Activated CD4-positive, alpha-beta T cell treated with anti-CD3 and anti-CD28 coated beads, Interleukin-2, amount 10 ng/mL, durations not matched to agents 7 days and 5 days (primary cell): ENCODE data around the gene CPVL. TPM values are rescaled to one million over a fixed set of nuclear protein-coding genes. Genes with fewer than 3 reads are reported as not detected.

Experiments used
- CTCF ChIA-PET: fragments of 350-600 bp; sonication (Branson Sonifier 250); formaldehyde crosslinking; loops from one replicate; lab custom pipeline; 2021; ENCODE audit warnings: antibody characterized with exemption; lab: Charles Lee
- POLR2A ChIA-PET: fragments of 350-600 bp; sonication (Branson Sonifier 250); formaldehyde crosslinking; loops from one replicate; lab custom pipeline; 2021; ENCODE audit warnings: antibody characterized with exemption; lab: Charles Lee
- DNase-seq: peaks from one replicate; pipeline ENCODE4 v3.0.0-alpha.2; 2020
- H3K27ac Mint-ChIP-seq: one replicate; pipeline ENCODE4 v1.8.0; 2021; ENCODE audit warnings: mild to moderate bottlenecking, moderate library complexity, mixed read lengths
- H3K27me3 Mint-ChIP-seq: one replicate; pipeline ENCODE4 v1.8.0; 2021; ENCODE audit warnings: mixed read lengths
- H3K36me3 Mint-ChIP-seq: one replicate; pipeline ENCODE4 v1.8.0; 2021; ENCODE audit warnings: low read depth, mixed read lengths
- H3K4me1 Mint-ChIP-seq: one replicate; pipeline ENCODE4 v1.8.0; 2021; ENCODE audit warnings: mixed read lengths
- H3K4me3 Mint-ChIP-seq: one replicate; pipeline ENCODE4 v1.8.0; 2021; ENCODE audit warnings: mild to moderate bottlenecking, moderate library complexity, mixed read lengths
- H3K9me3 Mint-ChIP-seq: one replicate; pipeline ENCODE4 v1.8.0; 2021; ENCODE audit warnings: mixed read lengths
- total RNA-seq, 2 experiments: library from RNA; stranded (reverse); gene quantifications; one replicate each; pipeline ENCODE4 v1.2.3, GENCODE V29; 2021

Gene CPVL
- total RNA-seq, 2 experiments from 2014 or later = not detected

DNA sequence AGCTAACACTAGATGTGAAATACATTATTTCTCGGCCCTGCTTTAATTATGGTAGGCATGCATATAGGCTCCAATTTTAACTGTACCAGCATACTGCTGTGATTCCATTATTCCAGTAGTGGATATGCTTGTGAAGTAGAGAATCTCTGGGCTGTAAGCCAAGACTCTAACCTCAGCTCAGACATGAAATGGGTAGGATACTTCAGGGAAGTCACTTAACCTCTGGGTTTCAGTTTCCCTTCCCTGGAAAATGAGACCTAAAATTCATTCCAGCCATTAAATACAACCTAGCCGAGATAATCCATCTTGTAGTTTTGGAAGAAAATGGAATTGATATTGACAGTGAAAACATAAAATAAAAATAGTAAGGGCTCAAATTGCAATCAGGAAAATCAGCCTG is 128.6 kb downstream of the CPVL start:
- H3K27me3 Mint-ChIP-seq = no peaks in the 10 kb centered on the region
- H3K36me3 Mint-ChIP-seq = no peaks in the 10 kb centered on the region

DNA sequence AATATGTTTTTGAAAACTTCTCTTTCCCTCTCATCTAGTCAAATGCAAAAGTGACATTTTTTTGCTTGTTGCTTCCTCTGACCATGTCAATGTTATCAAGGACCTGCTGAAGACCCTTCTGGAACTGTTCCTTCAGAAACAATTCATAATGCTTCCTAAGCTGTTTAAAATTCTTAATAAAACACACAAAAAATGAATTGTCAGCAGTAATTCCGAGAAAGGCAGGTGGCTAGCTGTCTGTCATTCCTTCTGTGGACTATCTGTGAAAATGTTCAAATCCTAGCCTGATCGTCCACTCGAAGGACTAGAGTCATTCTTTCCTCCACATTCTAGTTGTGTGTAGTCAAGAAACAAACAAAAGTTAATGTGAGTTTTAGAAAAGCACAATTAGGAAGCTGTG is 131.6 kb downstream of the CPVL start:
- H3K4me3 Mint-ChIP-seq = no peak overlapping the region
- no peaks in the 10 kb centered on the region for H3K9me3 Mint-ChIP-seq
- no peaks in the 10 kb centered on the region for H3K27me3 Mint-ChIP-seq
- no peak overlapping the region for H3K27ac Mint-ChIP-seq
- CTCF ChIA-PET = interaction anchor here (0.6 kb wide), 1 partner anchor 26 kb away, joined by 4 read pairs; no protein-coding TSS in a partner anchor
- POLR2A ChIA-PET = no interaction called here
- no peak for DNase-seq
- no peaks in the 10 kb centered on the region for H3K4me1 Mint-ChIP-seq
- no peaks in the 10 kb centered on the region for H3K36me3 Mint-ChIP-seq

More for the DNA sequence above, 128.6 kb downstream of the CPVL start:
- H3K27ac Mint-ChIP-seq = no peak overlapping the region
- DNase-seq = no peak
- no peaks in the 10 kb centered on the region for H3K4me1 Mint-ChIP-seq
- ChIA-PET POLR2A (no interaction called here), CTCF (interaction anchor here (0.6 kb wide), 2 partner anchors 184 to 260 kb away, joined by 3 read pairs; no protein-coding TSS in a partner anchor)
- H3K9me3 Mint-ChIP-seq = peaks cover 4% of the 10 kb centered on the region
- H3K4me3 Mint-ChIP-seq = no peak overlapping the region

- H3K4me3 Mint-ChIP-seq = no peak overlapping the region
- no peaks in the 10 kb centered on the region for H3K27me3 Mint-ChIP-seq
- no peaks in the 10 kb centered on the region for H3K9me3 Mint-ChIP-seq
- CTCF ChIA-PET = no interaction called here
- H3K36me3 Mint-ChIP-seq = no peaks in the 10 kb centered on the region
- no peak for DNase-seq
- no peaks in the 10 kb centered on the region for H3K4me1 Mint-ChIP-seq
- no peak overlapping the region for H3K27ac Mint-ChIP-seq
- POLR2A ChIA-PET = no interaction called here
These were observed 132.4 kb downstream of the CPVL start for GRCh38 chr7:29013931-29014330.

DNA sequence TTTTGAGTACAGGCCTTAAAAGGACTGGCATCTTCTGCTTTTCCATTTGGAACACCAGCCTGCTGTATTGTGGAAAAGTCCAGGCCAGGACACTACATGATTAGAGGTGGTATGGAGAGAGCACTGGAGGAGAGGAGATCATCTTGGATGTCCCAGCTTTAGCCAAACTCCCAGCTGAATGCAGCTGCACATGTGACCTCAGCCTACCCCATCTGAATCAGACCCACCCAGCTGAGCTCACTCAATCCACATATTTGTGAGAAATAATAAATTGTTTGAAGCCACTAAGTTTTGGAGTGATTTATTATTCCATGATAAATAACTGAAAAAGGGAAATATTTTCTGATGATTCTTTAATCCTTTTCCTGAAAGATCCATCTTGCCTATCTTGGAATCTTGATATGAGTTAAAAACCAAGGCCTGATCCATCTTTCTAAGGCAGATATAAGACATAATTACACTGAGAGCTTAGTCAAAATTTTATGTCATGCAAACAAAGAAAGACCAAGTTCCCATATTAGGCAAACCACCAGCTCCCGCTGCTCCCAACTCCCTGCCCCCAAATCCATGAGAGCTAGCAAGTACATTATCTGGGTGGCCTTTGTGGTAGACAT is 133.1 kb downstream of the CPVL start:
- no peaks in the 10 kb centered on the region for H3K4me1 Mint-ChIP-seq
- CTCF ChIA-PET = no interaction called here
- no peak overlapping the region for H3K4me3 Mint-ChIP-seq
- H3K9me3 Mint-ChIP-seq = no peaks in the 10 kb centered on the region
- peaks cover under 1% of the 10 kb centered on the region for H3K27me3 Mint-ChIP-seq
- POLR2A ChIA-PET = no interaction called here
- no peaks in the 10 kb centered on the region for H3K36me3 Mint-ChIP-seq
- H3K27ac Mint-ChIP-seq = no peak overlapping the region
- no peak for DNase-seq

DNA sequence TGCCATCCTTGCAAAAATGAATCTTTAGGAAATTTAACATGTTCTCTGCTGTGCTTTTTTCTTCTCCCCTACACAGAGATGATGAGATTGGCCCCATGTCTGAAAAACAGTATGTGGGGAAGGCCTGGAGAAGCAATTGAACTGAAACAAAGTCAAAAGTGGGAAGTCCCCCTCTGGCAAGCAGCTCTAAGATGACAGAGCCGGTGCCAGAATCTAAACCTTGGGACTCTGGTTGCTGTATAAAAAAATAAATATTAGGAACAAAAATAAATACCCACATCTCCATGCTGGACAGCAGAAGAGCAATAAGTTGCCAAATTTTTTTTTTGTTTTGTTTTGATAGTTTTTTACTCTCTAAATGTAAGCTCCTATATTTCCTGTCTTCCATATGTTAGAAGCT is 136.4 kb downstream of the CPVL start:
- no peak for DNase-seq
- POLR2A ChIA-PET = no interaction called here
- CTCF ChIA-PET = no interaction called here
- H3K4me1 Mint-ChIP-seq = no peaks in the 10 kb centered on the region
- H3K36me3 Mint-ChIP-seq = no peaks in the 10 kb centered on the region
- no peak overlapping the region for H3K27ac Mint-ChIP-seq
- H3K9me3 Mint-ChIP-seq = no peaks in the 10 kb centered on the region
- no peak overlapping the region for H3K4me3 Mint-ChIP-seq
- peaks cover 4% of the 10 kb centered on the region for H3K27me3 Mint-ChIP-seq

DNA sequence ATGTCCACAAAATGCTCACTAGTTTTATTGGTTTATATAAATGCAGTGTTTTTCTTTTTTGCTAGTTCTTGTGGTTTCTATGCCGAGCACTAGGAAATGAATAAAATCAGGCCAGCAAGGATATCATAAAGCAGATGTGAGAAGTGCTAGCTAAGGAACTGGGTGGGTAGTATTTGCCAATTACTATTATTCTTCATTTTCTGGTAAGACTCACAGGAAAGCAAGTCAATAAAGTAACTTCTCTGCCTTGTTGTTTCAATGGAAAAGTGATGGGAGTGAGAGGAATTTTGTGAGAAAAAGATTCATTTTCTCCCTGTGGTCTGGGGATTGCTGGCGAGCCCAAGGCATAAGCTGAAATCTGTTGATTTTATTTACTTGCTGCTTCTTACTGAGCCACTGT is 137.7 kb downstream of the CPVL start:
- Mint-ChIP-seq H3K9me3 (no peaks in the 10 kb centered on the region), H3K4me1 (no peaks in the 10 kb centered on the region), H3K27ac (no peak overlapping the region), H3K27me3 (peaks cover 4% of the 10 kb centered on the region), H3K4me3 (no peak overlapping the region), H3K36me3 (no peaks in the 10 kb centered on the region)
- ChIA-PET POLR2A (no interaction called here), CTCF (interaction anchor here (0.6 kb wide), 1 partner anchor 28 kb away, joined by 4 read pairs; no protein-coding TSS in a partner anchor)
- no peak for DNase-seq

DNA sequence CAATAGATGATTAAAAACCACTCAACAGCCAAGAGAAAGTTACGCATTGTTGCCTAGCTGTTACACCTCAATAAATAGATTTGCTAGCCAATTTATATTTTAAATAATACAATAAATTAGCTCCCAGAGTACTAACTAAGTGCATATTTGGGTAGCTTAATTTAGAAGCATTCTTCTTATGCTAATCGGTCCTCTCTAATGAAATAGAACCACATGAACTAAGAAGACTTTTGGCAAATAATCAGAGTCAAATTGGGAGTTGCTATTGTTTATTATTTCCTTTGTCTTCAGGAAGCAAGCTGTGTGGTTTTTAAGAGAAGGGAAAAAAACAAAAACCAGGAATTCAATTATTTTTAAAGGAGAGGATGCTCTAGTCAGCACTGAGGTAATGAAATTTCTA is 139.2 kb downstream of the CPVL start:
- Mint-ChIP-seq H3K27me3 (peaks cover 7% of the 10 kb centered on the region), H3K36me3 (no peaks in the 10 kb centered on the region), H3K27ac (no peak overlapping the region), H3K4me3 (no peak overlapping the region), H3K9me3 (no peaks in the 10 kb centered on the region), H3K4me1 (no peaks in the 10 kb centered on the region)
- ChIA-PET POLR2A (no interaction called here), CTCF (no interaction called here)
- no peak for DNase-seq

DNA sequence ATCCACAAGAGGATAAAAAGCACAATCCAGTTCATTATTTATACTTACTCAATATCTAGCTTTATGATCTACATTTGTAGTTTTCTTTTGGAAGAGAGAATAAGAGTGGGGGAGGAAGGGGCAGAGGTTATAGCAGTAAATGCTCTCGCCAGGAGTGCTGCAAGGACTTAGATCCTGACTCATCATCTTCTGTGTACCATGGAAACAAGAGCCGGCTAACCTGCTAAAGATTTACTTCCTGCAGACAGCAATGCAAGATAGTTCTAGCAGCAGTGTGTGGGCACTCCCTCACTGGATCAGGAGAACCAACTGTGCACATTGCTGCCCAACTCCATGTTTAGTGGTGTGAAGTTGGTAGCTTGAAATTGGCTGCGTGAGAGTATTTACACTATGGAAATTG is 140.5 kb downstream of the CPVL start:
- Mint-ChIP-seq H3K36me3 (no peaks in the 10 kb centered on the region), H3K27ac (no peak overlapping the region), H3K27me3 (peaks cover 10% of the 10 kb centered on the region), H3K4me1 (no peaks in the 10 kb centered on the region), H3K4me3 (no peak overlapping the region), H3K9me3 (no peaks in the 10 kb centered on the region)
- ChIA-PET POLR2A (no interaction called here), CTCF (no interaction called here)
- DNase-seq = no peak

DNA sequence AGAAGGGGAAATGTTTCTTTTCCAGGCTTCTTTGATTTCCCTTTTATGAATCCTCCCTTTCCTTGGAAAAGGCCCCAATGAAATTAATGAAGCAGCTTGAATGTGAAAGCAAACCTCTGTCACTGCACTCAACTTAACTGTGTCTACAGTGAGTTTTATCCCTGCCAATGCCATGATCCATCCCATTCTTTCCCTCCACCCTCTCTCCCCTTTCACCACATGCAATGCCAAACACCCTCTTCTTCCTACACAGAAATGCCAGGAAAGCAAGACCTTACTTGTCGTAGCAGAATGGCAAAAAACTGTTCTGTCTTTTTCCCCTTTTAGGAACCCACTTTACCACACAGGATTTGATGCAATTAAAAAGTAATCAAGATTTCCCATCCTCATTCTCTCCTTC is 140.9 kb downstream of the CPVL start:
- Mint-ChIP-seq H3K4me1 (no peaks in the 10 kb centered on the region), H3K27ac (no peak overlapping the region), H3K4me3 (no peak overlapping the region), H3K27me3 (peaks cover 10% of the 10 kb centered on the region), H3K9me3 (no peaks in the 10 kb centered on the region), H3K36me3 (no peaks in the 10 kb centered on the region)
- DNase-seq = no peak
- CTCF ChIA-PET = no interaction called here
- POLR2A ChIA-PET = no interaction called here

DNA sequence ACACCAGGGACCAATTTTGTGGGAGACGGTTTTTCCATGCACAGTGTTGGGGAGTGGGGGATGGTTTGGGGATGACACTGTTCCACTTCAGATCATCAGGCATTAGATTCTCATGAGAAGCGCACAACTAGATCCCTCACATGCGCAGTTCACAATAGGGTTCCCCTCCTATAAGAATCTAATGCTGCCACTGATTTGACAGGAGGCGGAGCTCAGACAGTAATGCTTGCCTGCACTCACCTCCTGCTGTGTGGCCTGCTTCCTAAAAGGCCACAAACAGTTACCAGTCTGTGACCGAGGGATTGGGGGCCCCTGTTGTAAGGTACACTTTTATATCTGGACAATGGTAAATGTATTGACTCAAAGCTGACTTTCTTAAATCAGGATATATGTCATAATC is 142.6 kb downstream of the CPVL start:
- Mint-ChIP-seq H3K4me3 (no peak overlapping the region), H3K4me1 (no peaks in the 10 kb centered on the region), H3K36me3 (no peaks in the 10 kb centered on the region), H3K27me3 (peaks cover 10% of the 10 kb centered on the region), H3K27ac (no peak overlapping the region), H3K9me3 (no peaks in the 10 kb centered on the region)
- CTCF ChIA-PET = no interaction called here
- POLR2A ChIA-PET = no interaction called here
- DNase-seq = no peak

DNA sequence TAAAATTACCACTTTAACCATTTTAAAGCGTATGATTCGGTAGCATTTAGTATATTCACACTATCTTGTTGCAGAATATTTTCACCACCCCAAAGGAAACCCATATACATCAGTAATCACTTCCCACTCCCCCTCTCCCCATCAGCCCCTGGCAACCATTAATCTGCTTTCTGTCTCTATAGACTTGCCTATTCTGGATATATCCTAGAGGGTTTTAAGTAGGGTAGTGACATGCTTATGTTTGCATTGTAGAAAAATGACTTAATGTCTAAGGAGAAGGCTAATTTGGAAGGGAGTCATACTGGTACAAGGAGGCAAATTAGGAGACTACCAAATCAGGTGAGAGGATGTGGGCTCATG is 145.6 kb downstream of the CPVL start:
- ChIA-PET CTCF (no interaction called here), POLR2A (no interaction called here)
- H3K4me1 Mint-ChIP-seq = no peaks in the 10 kb centered on the region
- no peaks in the 10 kb centered on the region for H3K9me3 Mint-ChIP-seq
- DNase-seq = no peak
- peaks cover 6% of the 10 kb centered on the region for H3K27me3 Mint-ChIP-seq
- no peaks in the 10 kb centered on the region for H3K36me3 Mint-ChIP-seq
- no peak overlapping the region for H3K27ac Mint-ChIP-seq
- no peak overlapping the region for H3K4me3 Mint-ChIP-seq

DNA sequence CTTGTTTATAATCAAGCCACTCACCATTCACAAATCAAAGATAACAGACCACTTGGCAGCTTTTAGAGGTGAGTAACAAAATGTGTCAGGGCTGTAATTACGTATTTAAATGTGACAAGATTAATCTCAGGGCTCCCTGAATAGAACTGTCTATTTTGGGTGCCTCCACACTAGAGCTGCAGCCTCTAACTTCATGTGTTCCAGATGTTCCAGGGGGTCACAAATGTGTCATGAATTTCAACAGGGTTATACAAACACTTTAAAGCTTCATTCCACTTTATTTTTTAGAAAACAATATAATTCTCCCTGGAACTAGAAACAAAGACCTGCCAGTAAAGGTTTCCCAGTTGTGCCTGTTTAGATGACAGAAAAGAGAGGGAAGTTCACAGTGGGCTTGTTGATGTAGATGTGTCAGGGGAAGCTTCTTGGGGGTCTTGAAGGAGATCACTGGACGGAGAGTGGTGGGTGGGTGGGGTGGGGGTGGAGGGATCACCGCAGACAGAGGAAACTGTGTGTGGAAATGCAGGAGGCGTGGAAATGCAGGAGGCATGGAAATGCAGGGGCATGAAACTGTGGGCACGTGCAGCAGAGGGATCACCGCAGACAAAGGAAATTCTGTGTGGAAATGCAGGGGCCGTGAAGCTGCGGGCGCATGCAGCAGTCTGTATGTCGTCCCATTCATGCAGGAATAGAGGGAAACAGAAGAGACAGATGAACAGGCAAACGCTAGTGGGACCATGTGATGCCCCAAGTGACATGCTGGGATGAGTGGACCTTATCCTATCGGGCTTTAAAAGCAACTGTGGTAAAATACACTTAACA is 146.2 kb downstream of the CPVL start:
- no peaks in the 10 kb centered on the region for H3K4me1 Mint-ChIP-seq
- peaks cover 6% of the 10 kb centered on the region for H3K27me3 Mint-ChIP-seq
- no peak overlapping the region for H3K4me3 Mint-ChIP-seq
- no peak overlapping the region for H3K27ac Mint-ChIP-seq
- DNase-seq = no peak
- no peaks in the 10 kb centered on the region for H3K36me3 Mint-ChIP-seq
- ChIA-PET POLR2A (no interaction called here), CTCF (no interaction called here)
- H3K9me3 Mint-ChIP-seq = no peaks in the 10 kb centered on the region

- POLR2A ChIA-PET = no interaction called here
- Mint-ChIP-seq H3K4me3 (no peak overlapping the region), H3K27me3 (peaks cover 6% of the 10 kb centered on the region), H3K36me3 (no peaks in the 10 kb centered on the region), H3K4me1 (no peaks in the 10 kb centered on the region), H3K9me3 (no peaks in the 10 kb centered on the region), H3K27ac (no peak overlapping the region)
- CTCF ChIA-PET = no interaction called here
- DNase-seq = no peak
These were observed 146.9 kb downstream of the CPVL start for GRCh38 chr7:28999427-28999826.
